T-cell (primary cell): ENCODE data around the gene RAB4A. TPM values are rescaled to one million over a fixed set of nuclear protein-coding genes. Genes with fewer than 3 reads are reported as not detected.
A peak's percentile ranks its signal among the peaks of the same experiment; 100 is the strongest.
"Not testable (repeated sequence)": the region's sequence is repeated elsewhere in the genome, so short reads cannot be mapped to it uniquely, and the experiment has no call there.

ENCODE experiments used
- ATAC-seq, 4 experiments: fragments of 200-7000 bp in 3 of 4; fragments of 150-1000 bp in 1 of 4; cut with Tn5 transposase; replicated peaks in 1 of 4; 1 replicate in 3 of 4; 2 replicates in 1 of 4; pipeline ENCODE4 v1.10.0; 2021; ENCODE audit warnings: moderate library complexity in 3 of 4, mild to moderate bottlenecking in 2 of 4, moderate number of reproducible peaks in 1 of 4
- CTCF ChIA-PET, 2 donors: fragments of 300-600 bp; sonication (Branson Sonifier 250); formaldehyde crosslinking; loops; one replicate each; lab custom pipeline; 2022; ENCODE audit warnings: antibody characterized with exemption in 2 of 2; lab: Charles Lee
- POLR2A ChIA-PET, 2 donors: fragments of 300-600 bp; sonication (Branson Sonifier 250); formaldehyde crosslinking; loops; one replicate each; lab custom pipeline; 2022; ENCODE audit warnings: antibody characterized with exemption in 2 of 2; lab: Charles Lee
- DNase-seq, 35 experiments: peaks; one replicate each; pipeline versions ENCODE4 v3.0.0 to v3.0.0-alpha.2; 2013 to 2023
- H3K27ac ChIP-seq: one replicate; pipeline ENCODE4 v1.5.1; 2013; ENCODE audit warnings: low read length
- H3K27me3 ChIP-seq, 2 experiments: replicated peaks in 1 of 2; 1 replicate in 1 of 2; 2 replicates in 1 of 2; pipeline versions ENCODE4 v1.6.1 to v1.7.0; 2013; ENCODE audit warnings: low read length in 1 of 2, mixed read lengths in 1 of 2; ENCODE audit not compliant: control insufficient read depth in 2 of 2, insufficient read depth in 2 of 2; ENCODE audit errors: extremely low read depth in 1 of 2
- H3K36me3 ChIP-seq, 2 donors: 1 replicate in 1 of 2; 2 replicates in 1 of 2; pipeline versions ENCODE4 v1.6.1 to v1.7.0; 2013; ENCODE audit warnings: low read length in 1 of 2; ENCODE audit not compliant: control insufficient read depth in 2 of 2, insufficient read depth in 1 of 2; ENCODE audit errors: extremely low read depth in 1 of 2
- H3K4me1 ChIP-seq, 2 experiments: 1 replicate in 1 of 2; 2 replicates in 1 of 2; pipeline versions ENCODE4 v1.6.1 to v1.7.0; 2013; ENCODE audit warnings: low read length in 2 of 2, mixed read lengths in 1 of 2; ENCODE audit not compliant: insufficient read depth in 2 of 2, control insufficient read depth in 1 of 2; ENCODE audit errors: extremely low read depth in 1 of 2
- H3K4me3 ChIP-seq, 2 donors: 1 replicate in 1 of 2; 2 replicates in 1 of 2; pipeline versions ENCODE4 v1.5.1 to v1.7.0; 2013; ENCODE audit warnings: mild to moderate bottlenecking in 2 of 2, low read length in 1 of 2, moderate library complexity in 1 of 2; ENCODE audit not compliant: control insufficient read depth in 1 of 2; ENCODE audit errors: extremely low read depth in 1 of 2
- H3K9me3 ChIP-seq: 2 replicates; pipeline ENCODE4 v1.7.0; 2013
- H3K27ac Mint-ChIP-seq, 2 donors: one replicate each; pipeline ENCODE4 v1.8.0; 2020 to 2021; ENCODE audit warnings: mild to moderate bottlenecking in 2 of 2, mixed read lengths in 2 of 2
- H3K27me3 Mint-ChIP-seq, 2 donors: one replicate each; pipeline ENCODE4 v1.8.0; 2021 to 2022; ENCODE audit warnings: mixed read lengths in 2 of 2
- H3K36me3 Mint-ChIP-seq: one replicate; pipeline ENCODE4 v1.8.0; 2021; ENCODE audit warnings: mixed read lengths
- H3K4me1 Mint-ChIP-seq, 3 donors: one replicate each; pipeline ENCODE4 v1.8.0; 2020 to 2022; ENCODE audit warnings: mixed read lengths in 3 of 3, mild to moderate bottlenecking in 1 of 3
- H3K4me3 Mint-ChIP-seq, 3 donors: one replicate each; pipeline ENCODE4 v1.8.0; 2020 to 2022; ENCODE audit warnings: mild to moderate bottlenecking in 3 of 3, mixed read lengths in 3 of 3, moderate library complexity in 3 of 3
- H3K9me3 Mint-ChIP-seq, 3 donors: one replicate each; pipeline ENCODE4 v1.8.0; 2020 to 2022; ENCODE audit warnings: mixed read lengths in 3 of 3
- WGBS: methylation state at CpG from one replicate; pipeline ENCODE4 v1.1.5; 2013; ENCODE audit warnings: missing lambda C conversion rate; ENCODE audit not compliant: insufficient coverage; 5-methylcytosine and 5-hydroxymethylcytosine counted together
- total RNA-seq, 35 experiments: library from RNA in 6 of 35; stranded (reverse) in 6 of 35; fragments of 120-200 nt in 1 of 35; gene quantifications; one replicate each; pipeline versions ENCODE4 v1.2.1 to v1.2.4 and lab custom pipeline; 2013 to 2026

Gene RAB4A
- total RNA-seq, 5 donors from 2014 or later (not counting 1 experiment from before 2014, with no cell fraction given): 25.4 to 52.1 (median 44.6) TPM

DNA sequence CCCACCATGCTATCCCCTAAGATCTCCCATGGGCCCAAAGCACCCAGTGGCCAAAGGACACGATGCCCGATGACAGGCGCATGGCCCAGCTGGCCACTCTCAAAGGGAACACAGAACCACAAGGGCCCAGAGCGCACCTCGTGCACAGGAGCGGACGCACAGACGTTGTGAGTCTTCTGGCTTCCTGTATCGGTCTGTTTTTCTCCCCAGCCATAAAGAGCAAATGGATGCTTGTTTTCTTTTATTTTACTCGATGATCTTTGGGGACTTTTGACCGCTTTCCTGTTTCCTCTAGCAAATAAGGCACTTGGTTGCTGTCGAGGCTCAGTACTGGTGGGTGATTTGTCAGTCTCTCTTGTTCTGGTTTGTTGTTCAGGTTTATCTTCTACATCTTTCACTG, 55.7 kb downstream of the RAB4A start:
- peak overlapping the region; percentile 26 for H3K27ac ChIP-seq
- WGBS: 97% methylated on average over 6 of the region's 12 CpGs
- H3K4me3 Mint-ChIP-seq: peak overlapping the region in 2 of 3 donors; percentile 41 to 61
- peak in 2 of 35 experiments; percentile 7 to 9 for DNase-seq
- no peaks in the 10 kb centered on the region for H3K9me3 Mint-ChIP-seq
- H3K36me3 Mint-ChIP-seq: peaks cover 37% of the 10 kb centered on the region
- H3K4me1 ChIP-seq: peaks cover 0 to 4% of the 10 kb centered on the region in 2 experiments
- ChIA-PET POLR2A (interaction anchor here in 1 of 2 donors (0.5 kb wide), 1 partner anchor 8 kb away, joined by 3 read pairs; no protein-coding TSS in a partner anchor), CTCF (no interaction called here)
- no peaks in the 10 kb centered on the region for H3K27me3 ChIP-seq
- H3K27me3 Mint-ChIP-seq: no peaks in the 10 kb centered on the region
- peaks cover 9 to 39% (median 31%) of the 10 kb centered on the region in 3 donors for H3K4me1 Mint-ChIP-seq
- no peaks in the 10 kb centered on the region for H3K9me3 ChIP-seq
- peak in 3 of 4 experiments; percentile 52 to 68 (median 55) for ATAC-seq
- H3K27ac Mint-ChIP-seq: peak overlapping the region; percentile 93 to 97
- no peak overlapping the region for H3K4me3 ChIP-seq
- H3K36me3 ChIP-seq: peaks cover 0 to 24% of the 10 kb centered on the region in 2 donors

- H3K4me3 ChIP-seq, H3K4me3 Mint-ChIP-seq, H3K27me3 Mint-ChIP-seq, H3K27ac ChIP-seq, H3K9me3 Mint-ChIP-seq, CTCF ChIA-PET, POLR2A ChIA-PET, H3K9me3 ChIP-seq, H3K4me1 ChIP-seq, H3K27me3 ChIP-seq: not testable (repeated sequence)
- ATAC-seq (peak in 2 of 4 experiments; percentile 51 to 83), DNase-seq (peak in 24 of 35 experiments; percentile 14 to 61 (median 30))
- Mint-ChIP-seq H3K4me1 (peaks cover 9 to 39% (median 31%) of the 10 kb centered on the region in 3 donors), H3K36me3 (peaks cover 30% of the 10 kb centered on the region), H3K27ac (peak overlapping the region; percentile 61 to 79)
- WGBS: 100% methylated on average over 2 of the region's 6 CpGs
- H3K36me3 ChIP-seq: peaks cover 0 to 24% of the 10 kb centered on the region in 2 donors
Observed at GRCh38 chr1:229327765-229328164, 56.9 kb downstream of the RAB4A start.

GRCh38 chr1:229328598-229329362, 57.9 kb downstream of the RAB4A start:
- Histone ChIP-seq H3K36me3 (peaks cover 0 to 19% of the 10 kb centered on the region in 2 donors), H3K9me3 (no peaks in the 10 kb centered on the region), H3K27me3 (no peaks in the 10 kb centered on the region), H3K4me3 (no peak overlapping the region), H3K27ac (no peak overlapping the region), H3K4me1 (peaks cover 0 to 4% of the 10 kb centered on the region in 2 experiments)
- Mint-ChIP-seq H3K4me3 (no peak overlapping the region), H3K27me3 (no peaks in the 10 kb centered on the region), H3K27ac (peak overlapping the region in 1 of 2 donors; percentile 28), H3K9me3 (no peaks in the 10 kb centered on the region), H3K4me1 (peaks cover 9 to 38% (median 31%) of the 10 kb centered on the region in 3 donors), H3K36me3 (peaks cover 22% of the 10 kb centered on the region)
- ATAC-seq: no peak
- no CpG with 5 or more reads among the region's 7 CpGs for WGBS
- CTCF ChIA-PET: no interaction called here
- POLR2A ChIA-PET: no interaction called here
- DNase-seq: no peak

DNA sequence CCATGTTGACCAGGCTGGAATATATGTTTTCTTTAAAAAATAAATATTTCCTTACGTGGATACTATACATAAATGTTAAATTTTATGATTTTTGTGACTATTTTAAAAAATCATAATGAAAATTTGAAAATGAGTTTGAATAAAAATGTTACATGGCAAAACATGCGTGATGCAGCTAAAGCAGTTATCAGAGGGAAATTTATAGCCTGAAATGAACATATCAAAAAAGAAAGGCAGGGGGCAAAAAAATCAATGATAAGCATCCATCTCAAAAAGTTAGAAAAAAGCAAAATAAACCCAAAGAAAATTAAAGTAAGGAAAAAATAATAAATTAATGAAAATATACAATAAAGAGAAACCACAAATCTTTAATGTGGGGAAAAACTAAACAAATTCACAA, 63.4 kb downstream of the RAB4A start:
- Mint-ChIP-seq H3K27ac (no peak overlapping the region), H3K4me1 (peaks cover 18 to 30% (median 20%) of the 10 kb centered on the region in 3 donors), H3K4me3 (no peak overlapping the region), H3K27me3 (no peaks in the 10 kb centered on the region), H3K36me3 (peaks cover 15% of the 10 kb centered on the region), H3K9me3 (no peaks in the 10 kb centered on the region)
- ChIA-PET CTCF (no interaction called here), POLR2A (no interaction called here)
- no CpG with 5 or more reads among the region's 2 CpGs for whole genome bisulfite sequencing
- H3K4me3 ChIP-seq: no peak overlapping the region
- no peak for ATAC-seq
- H3K27me3 ChIP-seq: no peaks in the 10 kb centered on the region
- no peak overlapping the region for H3K27ac ChIP-seq
- no peak for DNase-seq
- no peaks in the 10 kb centered on the region for H3K9me3 ChIP-seq
- H3K36me3 ChIP-seq: no peaks in the 10 kb centered on the region
- peaks cover 0 to 2% of the 10 kb centered on the region in 2 experiments for H3K4me1 ChIP-seq

- Mint-ChIP-seq H3K4me3 (no peak overlapping the region), H3K27ac (no peak overlapping the region)
- WGBS: no CpG with 5 or more reads among the region's 2 CpGs
Observed at GRCh38 chr1:229334716-229335115, 63.8 kb downstream of the RAB4A start.

GRCh38 chr1:229336345-229336744, 65.4 kb downstream of the RAB4A start:
- peaks cover 35 to 49% (median 36%) of the 10 kb centered on the region in 3 donors for H3K4me1 Mint-ChIP-seq
- H3K27me3 Mint-ChIP-seq: no peaks in the 10 kb centered on the region
- no peak overlapping the region for H3K4me3 Mint-ChIP-seq
- H3K4me1 ChIP-seq: peaks cover 4 to 10% of the 10 kb centered on the region in 2 experiments
- H3K27me3 ChIP-seq: no peaks in the 10 kb centered on the region
- H3K27ac ChIP-seq: no peak overlapping the region
- WGBS: 100% methylated on average over 1 of the region's 3 CpGs
- CTCF ChIA-PET: interaction anchor here (0.6 to 0.7 kb wide), 2 partner anchors 10 to 1027 kb away, joined by 3 read pairs; no protein-coding TSS in a partner anchor
- H3K9me3 ChIP-seq: no peaks in the 10 kb centered on the region
- ATAC-seq (no peak), DNase-seq (no peak)
- no peaks in the 10 kb centered on the region for H3K9me3 Mint-ChIP-seq
- no peak overlapping the region for H3K4me3 ChIP-seq
- peaks cover 18% of the 10 kb centered on the region for H3K36me3 Mint-ChIP-seq
- no peaks in the 10 kb centered on the region for H3K36me3 ChIP-seq
- POLR2A ChIA-PET: no interaction called here
- H3K27ac Mint-ChIP-seq: no peak overlapping the region

More at GRCh38 chr1:229334716-229335115, 63.8 kb downstream of the RAB4A start:
- Histone ChIP-seq H3K36me3 (no peaks in the 10 kb centered on the region), H3K27ac (no peak overlapping the region), H3K4me1 (peaks cover 2 to 3% of the 10 kb centered on the region in 2 experiments), H3K4me3 (no peak overlapping the region), H3K27me3 (no peaks in the 10 kb centered on the region), H3K9me3 (no peaks in the 10 kb centered on the region)
- no peaks in the 10 kb centered on the region for H3K27me3 Mint-ChIP-seq
- ChIA-PET CTCF (no interaction called here), POLR2A (interaction anchor here in 1 of 2 donors (0.7 kb wide), 1 partner anchor 8 kb away, joined by 3 read pairs; no protein-coding TSS in a partner anchor)
- ATAC-seq (no peak), DNase-seq (no peak)
- H3K4me1 Mint-ChIP-seq: peaks cover 22 to 34% (median 23%) of the 10 kb centered on the region in 3 donors
- peaks cover 18% of the 10 kb centered on the region for H3K36me3 Mint-ChIP-seq
- H3K9me3 Mint-ChIP-seq: no peaks in the 10 kb centered on the region
